GM23338 (cell line): ENCODE results near the gene HORMAD2. TPM values are rescaled to one million over a fixed set of nuclear protein-coding genes. Genes with fewer than 3 reads are reported as not detected.

Source experiments
- ATAC-seq: fragments of 200-7000 bp; cut with Tn5 transposase; 3 replicates; pipeline ENCODE4 v1.9.1; 2020
- DNase-seq: peaks from one replicate; pipeline ENCODE4 v3.0.0-alpha.2; 2015; ENCODE audit warnings: low spot score
- H2AFZ ChIP-seq: fragments of 200-600 bp; sonication (generic); 2 replicates; pipeline ENCODE4 v1.8.0; 2016; ENCODE audit warnings: antibody characterized with exemption, mild to moderate bottlenecking, moderate library complexity
- H3F3A ChIP-seq: fragments of 200-600 bp; sonication (generic); replicated peaks from 2 replicates; pipeline ENCODE4 v1.8.0; 2017; ENCODE audit warnings: antibody characterized with exemption, mixed run types, low read depth
- H3K27ac ChIP-seq: fragments of 200-600 bp; sonication (generic); 2 replicates; pipeline ENCODE4 v1.6.1; 2016; ENCODE audit warnings: low read depth
- H3K27me3 ChIP-seq: fragments of 200-600 bp; sonication (generic); 2 replicates; pipeline ENCODE4 v1.8.0; 2016; ENCODE audit warnings: mild to moderate bottlenecking, mixed run types, moderate library complexity; ENCODE audit not compliant: insufficient read depth
- H3K36me3 ChIP-seq: fragments of 200-600 bp; sonication (generic); 2 replicates; pipeline ENCODE4 v1.8.0; 2016; ENCODE audit warnings: mild to moderate bottlenecking; ENCODE audit not compliant: insufficient read depth
- H3K4me1 ChIP-seq: fragments of 200-600 bp; sonication (generic); 2 replicates; pipeline ENCODE4 v1.8.0; 2016; ENCODE audit warnings: mild to moderate bottlenecking, moderate library complexity; ENCODE audit not compliant: insufficient read depth
- H3K4me2 ChIP-seq: fragments of 200-600 bp; sonication (generic); 2 replicates; pipeline ENCODE4 v1.7.1; 2017; ENCODE audit warnings: mixed run types
- H3K4me3 ChIP-seq: fragments of 200-600 bp; sonication (generic); 2 replicates; pipeline ENCODE4 v1.6.1; 2016; ENCODE audit warnings: mixed run types
- H3K79me2 ChIP-seq: fragments of 200-600 bp; sonication (generic); replicated peaks from 2 replicates; pipeline ENCODE4 v1.8.0; 2017; ENCODE audit warnings: mild to moderate bottlenecking; ENCODE audit not compliant: insufficient read depth
- H3K9me2 ChIP-seq: fragments of 200-600 bp; sonication (generic); 2 replicates; pipeline ENCODE4 v1.8.0; 2017; ENCODE audit not compliant: insufficient read depth
- H4K20me1 ChIP-seq: fragments of 200-600 bp; sonication (generic); replicated peaks from 2 replicates; pipeline ENCODE4 v1.8.0; 2017; ENCODE audit warnings: mild to moderate bottlenecking; ENCODE audit not compliant: insufficient read depth
- H3K27ac Mint-ChIP-seq: 2 replicates; pipeline ENCODE4 v1.8.0; 2020; ENCODE audit warnings: inconsistent platforms, mild to moderate bottlenecking, moderate library complexity, mixed read lengths
- H3K27me3 Mint-ChIP-seq: 3 replicates; pipeline ENCODE4 v1.8.0; 2022; ENCODE audit warnings: low read depth, mild to moderate bottlenecking, moderate library complexity, mixed read lengths, inconsistent platforms; ENCODE audit not compliant: insufficient read depth, poor library complexity
- H3K36me3 Mint-ChIP-seq: 3 replicates; pipeline ENCODE4 v1.8.0; 2021; ENCODE audit warnings: low read depth, mild to moderate bottlenecking, inconsistent platforms, moderate library complexity, mixed read lengths
- H3K4me1 Mint-ChIP-seq: 3 replicates; pipeline ENCODE4 v1.8.0; 2020; ENCODE audit warnings: mild to moderate bottlenecking, inconsistent platforms, mixed read lengths
- H3K4me3 Mint-ChIP-seq: 3 replicates; pipeline ENCODE4 v1.8.0; 2021; ENCODE audit warnings: moderate library complexity, mild to moderate bottlenecking, inconsistent platforms, mixed read lengths
- H3K9me3 Mint-ChIP-seq: 3 replicates; pipeline ENCODE4 v1.8.0; 2020; ENCODE audit warnings: moderate library complexity, mild to moderate bottlenecking, inconsistent platforms, mixed read lengths
- CREB1 ChIP-seq: fragments of 250-450 bp; sonication (Bioruptor Pico); IDR thresholded peaks from 2 replicates; pipeline ENCODE4 v1.5.0; 2020; ENCODE audit warnings: low read depth, mild to moderate bottlenecking, moderate library complexity
- CTCF ChIP-seq, 2 experiments: fragments of 200-600 bp in 1 of 2; sonication (generic) in 1 of 2; conservative IDR thresholded peaks; 2 replicates each; pipeline versions ENCODE4 v1.5.1 to v1.6.1; 2016 to 2017; ENCODE audit warnings: antibody characterized with exemption in 2 of 2, low read depth in 2 of 2, mild to moderate bottlenecking in 2 of 2, moderate library complexity in 1 of 2
- EZH2 ChIP-seq: fragments of 200-600 bp; sonication (generic); IDR thresholded peaks from one replicate; pipeline ENCODE4 v1.8.0; 2017; ENCODE audit warnings: antibody characterized with exemption, mild to moderate bottlenecking, low read depth; ENCODE audit not compliant: unreplicated experiment
- EZH2phosphoT487 ChIP-seq: fragments of 200-600 bp; sonication (generic); IDR thresholded peaks from one replicate; pipeline ENCODE4 v1.8.1; 2018; ENCODE audit warnings: antibody characterized with exemption; ENCODE audit not compliant: unreplicated experiment
- JUNB ChIP-seq: IDR thresholded peaks from one replicate; pipeline ENCODE4 v1.6.1; 2016; ENCODE audit warnings: antibody characterized with exemption; ENCODE audit not compliant: unreplicated experiment
- NANOG ChIP-seq: IDR thresholded peaks from 2 replicates; pipeline ENCODE4 v1.6.1; 2016; ENCODE audit warnings: antibody characterized with exemption, borderline replicate concordance
- POLR2AphosphoS5 ChIP-seq: IDR thresholded peaks from 2 replicates; pipeline ENCODE4 v1.6.1; 2016; ENCODE audit warnings: antibody characterized with exemption, low read depth
- STAT1 ChIP-seq: IDR thresholded peaks from one replicate; pipeline ENCODE4 v1.6.1; 2016; ENCODE audit warnings: antibody characterized with exemption; ENCODE audit not compliant: unreplicated experiment
- ZNF114 ChIP-seq: fragments of 250-450 bp; sonication (Bioruptor Pico); IDR thresholded peaks from 2 replicates; pipeline ENCODE4 v1.5.0; 2020; ENCODE audit warnings: mild to moderate bottlenecking, moderate library complexity
- ZNF331 ChIP-seq: fragments of 250-450 bp; sonication (Bioruptor Pico); IDR thresholded peaks from 2 replicates; pipeline ENCODE4 v1.5.0; 2020; ENCODE audit warnings: low read depth, mild to moderate bottlenecking, moderate library complexity
- polyA plus RNA-seq: library from polyadenylated mRNA; unstranded; fragments of >200 nt; fragmentation: Nextera tagmentation; extraction: Ambion mirVana; gene quantifications from 2 replicates; pipeline ENCODE4 v1.2.1, GENCODE V29; 2016
- total RNA-seq: library from RNA; depleted of rRNA; stranded (reverse); fragments of >200 nt; shearing (Covaris generic); gene quantifications from 2 replicates; pipeline ENCODE4 v1.2.3, GENCODE V29; 2014
- TF ChIP-seq, protein P1 (sequence below): IDR thresholded peaks from 2 replicates; pipeline ENCODE4 v1.6.1; 2016; ENCODE audit warnings: antibody characterized with exemption
- TF ChIP-seq, protein P2 (sequence below): fragments of 250-450 bp; sonication (Bioruptor Pico); IDR thresholded peaks from 2 replicates; pipeline ENCODE4 v1.5.0; 2020; ENCODE audit warnings: mild to moderate bottlenecking, moderate library complexity
- TF ChIP-seq, protein P3 (sequence below): IDR thresholded peaks from one replicate; pipeline ENCODE4 v1.6.1; 2018; ENCODE audit warnings: antibody characterized with exemption; ENCODE audit not compliant: unreplicated experiment

HORMAD2 gene
- total and polyA plus RNA-seq, 2 experiments from 2014 or later, result 0.40 TPM; not detected in 1

GRCh38 chr22:30181459-30182349 lies 101.4 kb downstream of the HORMAD2 start:
- ATAC-seq, result no peak
- H3K9me2 ChIP-seq, result no peaks in the 10 kb centered on the region
- H3K4me1 ChIP-seq, result peaks cover 29% of the 10 kb centered on the region
- no peak for DNase-seq
- no peak overlapping the region for H3K4me2 ChIP-seq
- H3K27me3 Mint-ChIP-seq, result peaks cover 2% of the 10 kb centered on the region
- no peak overlapping the region for H3K4me3 Mint-ChIP-seq
- no peaks in the 10 kb centered on the region for H3K36me3 Mint-ChIP-seq
- no peak for TF ChIP-seq STAT1
- no peak for TF ChIP-seq NANOG
- TF ChIP-seq POLR2AphosphoS5, result no peak
- no peak for TF ChIP-seq ZNF114 (CRISPR knock-in tag)
- TF ChIP-seq, protein P1, sequence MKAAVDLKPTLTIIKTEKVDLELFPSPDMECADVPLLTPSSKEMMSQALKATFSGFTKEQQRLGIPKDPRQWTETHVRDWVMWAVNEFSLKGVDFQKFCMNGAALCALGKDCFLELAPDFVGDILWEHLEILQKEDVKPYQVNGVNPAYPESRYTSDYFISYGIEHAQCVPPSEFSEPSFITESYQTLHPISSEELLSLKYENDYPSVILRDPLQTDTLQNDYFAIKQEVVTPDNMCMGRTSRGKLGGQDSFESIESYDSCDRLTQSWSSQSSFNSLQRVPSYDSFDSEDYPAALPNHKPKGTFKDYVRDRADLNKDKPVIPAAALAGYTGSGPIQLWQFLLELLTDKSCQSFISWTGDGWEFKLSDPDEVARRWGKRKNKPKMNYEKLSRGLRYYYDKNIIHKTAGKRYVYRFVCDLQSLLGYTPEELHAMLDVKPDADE, result no peak
- no peak for TF ChIP-seq CTCF (conservative IDR thresholded peaks at IDR 0.05; ENCODE audit: low read depth in 2 of 2)
- TF ChIP-seq, protein P2, sequence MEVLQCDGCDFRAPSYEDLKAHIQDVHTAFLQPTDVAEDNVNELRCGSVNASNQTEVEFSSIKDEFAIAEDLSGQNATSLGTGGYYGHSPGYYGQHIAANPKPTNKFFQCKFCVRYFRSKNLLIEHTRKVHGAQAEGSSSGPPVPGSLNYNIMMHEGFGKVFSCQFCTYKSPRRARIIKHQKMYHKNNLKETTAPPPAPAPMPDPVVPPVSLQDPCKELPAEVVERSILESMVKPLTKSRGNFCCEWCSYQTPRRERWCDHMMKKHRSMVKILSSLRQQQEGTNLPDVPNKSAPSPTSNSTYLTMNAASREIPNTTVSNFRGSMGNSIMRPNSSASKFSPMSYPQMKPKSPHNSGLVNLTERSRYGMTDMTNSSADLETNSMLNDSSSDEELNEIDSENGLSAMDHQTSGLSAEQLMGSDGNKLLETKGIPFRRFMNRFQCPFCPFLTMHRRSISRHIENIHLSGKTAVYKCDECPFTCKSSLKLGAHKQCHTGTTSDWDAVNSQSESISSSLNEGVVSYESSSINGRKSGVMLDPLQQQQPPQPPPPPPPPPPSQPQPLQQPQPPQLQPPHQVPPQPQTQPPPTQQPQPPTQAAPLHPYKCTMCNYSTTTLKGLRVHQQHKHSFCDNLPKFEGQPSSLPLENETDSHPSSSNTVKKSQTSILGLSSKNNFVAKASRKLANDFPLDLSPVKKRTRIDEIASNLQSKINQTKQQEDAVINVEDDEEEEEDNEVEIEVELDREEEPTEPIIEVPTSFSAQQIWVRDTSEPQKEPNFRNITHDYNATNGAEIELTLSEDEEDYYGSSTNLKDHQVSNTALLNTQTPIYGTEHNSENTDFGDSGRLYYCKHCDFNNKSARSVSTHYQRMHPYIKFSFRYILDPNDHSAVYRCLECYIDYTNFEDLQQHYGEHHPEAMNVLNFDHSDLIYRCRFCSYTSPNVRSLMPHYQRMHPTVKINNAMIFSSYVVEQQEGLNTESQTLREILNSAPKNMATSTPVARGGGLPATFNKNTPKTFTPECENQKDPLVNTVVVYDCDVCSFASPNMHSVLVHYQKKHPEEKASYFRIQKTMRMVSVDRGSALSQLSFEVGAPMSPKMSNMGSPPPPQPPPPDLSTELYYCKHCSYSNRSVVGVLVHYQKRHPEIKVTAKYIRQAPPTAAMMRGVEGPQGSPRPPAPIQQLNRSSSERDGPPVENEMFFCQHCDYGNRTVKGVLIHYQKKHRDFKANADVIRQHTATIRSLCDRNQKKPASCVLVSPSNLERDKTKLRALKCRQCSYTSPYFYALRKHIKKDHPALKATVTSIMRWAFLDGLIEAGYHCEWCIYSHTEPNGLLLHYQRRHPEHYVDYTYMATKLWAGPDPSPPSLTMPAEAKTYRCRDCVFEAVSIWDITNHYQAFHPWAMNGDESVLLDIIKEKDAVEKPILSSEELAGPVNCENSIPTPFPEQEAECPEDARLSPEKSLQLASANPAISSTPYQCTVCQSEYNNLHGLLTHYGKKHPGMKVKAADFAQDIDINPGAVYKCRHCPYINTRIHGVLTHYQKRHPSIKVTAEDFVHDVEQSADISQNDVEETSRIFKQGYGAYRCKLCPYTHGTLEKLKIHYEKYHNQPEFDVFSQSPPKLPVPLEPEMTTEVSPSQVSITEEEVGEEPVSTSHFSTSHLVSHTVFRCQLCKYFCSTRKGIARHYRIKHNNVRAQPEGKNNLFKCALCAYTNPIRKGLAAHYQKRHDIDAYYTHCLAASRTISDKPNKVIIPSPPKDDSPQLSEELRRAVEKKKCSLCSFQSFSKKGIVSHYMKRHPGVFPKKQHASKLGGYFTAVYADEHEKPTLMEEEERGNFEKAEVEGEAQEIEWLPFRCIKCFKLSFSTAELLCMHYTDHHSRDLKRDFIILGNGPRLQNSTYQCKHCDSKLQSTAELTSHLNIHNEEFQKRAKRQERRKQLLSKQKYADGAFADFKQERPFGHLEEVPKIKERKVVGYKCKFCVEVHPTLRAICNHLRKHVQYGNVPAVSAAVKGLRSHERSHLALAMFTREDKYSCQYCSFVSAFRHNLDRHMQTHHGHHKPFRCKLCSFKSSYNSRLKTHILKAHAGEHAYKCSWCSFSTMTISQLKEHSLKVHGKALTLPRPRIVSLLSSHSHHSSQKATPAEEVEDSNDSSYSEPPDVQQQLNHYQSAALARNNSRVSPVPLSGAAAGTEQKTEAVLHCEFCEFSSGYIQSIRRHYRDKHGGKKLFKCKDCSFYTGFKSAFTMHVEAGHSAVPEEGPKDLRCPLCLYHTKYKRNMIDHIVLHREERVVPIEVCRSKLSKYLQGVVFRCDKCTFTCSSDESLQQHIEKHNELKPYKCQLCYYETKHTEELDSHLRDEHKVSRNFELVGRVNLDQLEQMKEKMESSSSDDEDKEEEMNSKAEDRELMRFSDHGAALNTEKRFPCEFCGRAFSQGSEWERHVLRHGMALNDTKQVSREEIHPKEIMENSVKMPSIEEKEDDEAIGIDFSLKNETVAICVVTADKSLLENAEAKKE (CRISPR knock-in tag), result no peak
- TF ChIP-seq JUNB, result no peak
- TF ChIP-seq, protein P3, sequence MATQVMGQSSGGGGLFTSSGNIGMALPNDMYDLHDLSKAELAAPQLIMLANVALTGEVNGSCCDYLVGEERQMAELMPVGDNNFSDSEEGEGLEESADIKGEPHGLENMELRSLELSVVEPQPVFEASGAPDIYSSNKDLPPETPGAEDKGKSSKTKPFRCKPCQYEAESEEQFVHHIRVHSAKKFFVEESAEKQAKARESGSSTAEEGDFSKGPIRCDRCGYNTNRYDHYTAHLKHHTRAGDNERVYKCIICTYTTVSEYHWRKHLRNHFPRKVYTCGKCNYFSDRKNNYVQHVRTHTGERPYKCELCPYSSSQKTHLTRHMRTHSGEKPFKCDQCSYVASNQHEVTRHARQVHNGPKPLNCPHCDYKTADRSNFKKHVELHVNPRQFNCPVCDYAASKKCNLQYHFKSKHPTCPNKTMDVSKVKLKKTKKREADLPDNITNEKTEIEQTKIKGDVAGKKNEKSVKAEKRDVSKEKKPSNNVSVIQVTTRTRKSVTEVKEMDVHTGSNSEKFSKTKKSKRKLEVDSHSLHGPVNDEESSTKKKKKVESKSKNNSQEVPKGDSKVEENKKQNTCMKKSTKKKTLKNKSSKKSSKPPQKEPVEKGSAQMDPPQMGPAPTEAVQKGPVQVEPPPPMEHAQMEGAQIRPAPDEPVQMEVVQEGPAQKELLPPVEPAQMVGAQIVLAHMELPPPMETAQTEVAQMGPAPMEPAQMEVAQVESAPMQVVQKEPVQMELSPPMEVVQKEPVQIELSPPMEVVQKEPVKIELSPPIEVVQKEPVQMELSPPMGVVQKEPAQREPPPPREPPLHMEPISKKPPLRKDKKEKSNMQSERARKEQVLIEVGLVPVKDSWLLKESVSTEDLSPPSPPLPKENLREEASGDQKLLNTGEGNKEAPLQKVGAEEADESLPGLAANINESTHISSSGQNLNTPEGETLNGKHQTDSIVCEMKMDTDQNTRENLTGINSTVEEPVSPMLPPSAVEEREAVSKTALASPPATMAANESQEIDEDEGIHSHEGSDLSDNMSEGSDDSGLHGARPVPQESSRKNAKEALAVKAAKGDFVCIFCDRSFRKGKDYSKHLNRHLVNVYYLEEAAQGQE, result no peak
- TF ChIP-seq EZH2phosphoT487, result no peak
- no peak for TF ChIP-seq EZH2
- no peak for TF ChIP-seq CREB1 (CRISPR knock-in tag)
- no peak for TF ChIP-seq ZNF331 (CRISPR knock-in tag)
- H4K20me1 ChIP-seq, result no peaks in the 10 kb centered on the region
- no peak overlapping the region for H3K27ac Mint-ChIP-seq
- no peaks in the 10 kb centered on the region for H3K36me3 ChIP-seq
- H3K27ac ChIP-seq, result no peak overlapping the region
- H3K4me3 ChIP-seq, result no peak overlapping the region
- no peaks in the 10 kb centered on the region for H3F3A ChIP-seq
- H3K27me3 ChIP-seq, result no peaks in the 10 kb centered on the region
- no peaks in the 10 kb centered on the region for H3K79me2 ChIP-seq
- H3K4me1 Mint-ChIP-seq, result peaks cover 27% of the 10 kb centered on the region
- 0 out of 2 replicates have a peak overlapping the region, but pooled peaks have one; percentile 8 for H2AFZ ChIP-seq
- no peaks in the 10 kb centered on the region for H3K9me3 Mint-ChIP-seq
